HG03457 (cell line): Measurements from ENCODE around the gene ENTPD2.
"Not testable (repeated sequence)": the region's sequence is repeated elsewhere in the genome, so short reads cannot be mapped to it uniquely, and the experiment has no call there.

Source experiments
- ATAC-seq: cut with Tn5 transposase; IDR thresholded peaks from one replicate; pipeline ENCODE4 v1.9.1; 2021; ENCODE audit warnings: moderate number of reproducible peaks; ENCODE audit not compliant: unreplicated experiment

The ENTPD2 gene

DNA sequence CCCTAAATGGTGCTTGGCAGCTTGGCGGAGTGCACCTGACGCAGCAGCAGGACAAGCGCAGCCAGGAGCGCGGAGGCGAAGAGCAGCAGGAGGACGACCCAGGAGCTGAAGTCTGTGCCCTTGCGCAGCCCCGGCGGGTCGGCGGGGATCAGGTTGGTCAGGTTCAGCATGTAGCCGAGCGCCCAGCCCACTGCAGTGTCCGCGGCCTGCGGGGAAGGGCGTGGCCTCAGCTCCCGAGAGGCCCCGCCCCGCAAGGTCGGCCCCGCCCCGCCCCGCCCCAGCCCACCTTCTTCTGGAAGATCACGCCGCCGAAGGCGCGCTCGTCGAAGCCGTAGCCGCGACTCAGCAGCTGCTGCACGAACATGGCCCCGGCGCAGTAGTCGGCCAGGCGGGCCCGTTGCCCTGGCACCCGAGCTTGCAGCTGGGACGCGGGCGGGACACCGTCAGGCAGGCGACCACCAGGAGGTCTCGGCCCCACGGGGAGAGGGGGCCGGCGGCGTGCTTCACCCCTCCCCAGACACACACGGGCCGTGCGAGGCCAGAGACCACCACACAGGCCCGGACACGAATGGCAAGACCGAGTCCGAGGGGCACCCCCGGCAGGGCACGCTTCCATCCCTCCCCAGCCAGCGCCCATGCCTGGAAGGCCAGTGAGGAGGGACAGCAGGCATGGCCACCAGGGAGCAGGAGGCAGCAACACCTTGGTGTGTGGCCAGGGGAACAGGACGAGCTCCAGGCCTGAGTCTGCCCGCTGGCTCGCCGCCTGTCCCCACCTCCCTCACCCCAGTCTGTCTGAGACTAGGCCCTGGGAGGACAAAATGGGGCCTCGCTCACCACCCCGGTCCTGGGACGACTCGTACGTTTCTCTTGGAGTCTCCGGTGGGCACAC, 5.0 kb downstream of the ENTPD2 start:
- no peak for ATAC-seq

DNA sequence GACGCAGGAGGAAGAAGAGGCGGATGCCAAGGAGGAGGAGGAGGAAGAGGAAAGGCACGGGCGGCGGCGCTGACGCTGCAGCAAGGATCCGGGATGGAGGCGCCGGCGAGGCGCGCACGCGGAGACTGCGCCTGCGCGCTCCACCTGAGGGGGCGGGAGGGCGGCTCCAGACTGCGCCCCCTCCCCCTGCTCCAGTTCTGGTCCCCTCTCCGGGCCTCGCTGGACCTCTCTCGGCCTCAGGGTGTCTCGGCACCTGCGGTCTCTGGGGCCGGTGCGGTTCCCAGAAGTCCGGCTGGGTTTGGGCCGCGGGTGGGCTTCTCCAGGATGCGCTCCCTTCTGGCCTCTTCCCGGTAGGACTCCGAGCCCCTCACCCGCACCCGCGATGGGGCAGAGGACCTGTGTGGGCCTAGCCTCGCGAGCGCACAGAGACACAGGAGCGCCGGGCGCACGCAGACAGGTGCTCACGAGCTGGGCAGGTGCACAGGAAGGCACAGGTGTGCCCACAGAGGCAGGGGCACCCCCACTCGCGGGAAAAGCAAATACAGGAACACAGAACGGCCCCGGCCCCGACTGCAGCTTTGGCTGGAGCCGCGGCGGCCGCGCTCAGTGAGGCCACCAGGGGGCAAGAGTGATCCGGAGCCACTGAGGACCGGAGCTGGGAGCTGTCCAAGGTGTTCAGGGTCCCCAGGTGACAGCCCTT, 7.6 kb downstream of the ENTPD2 start, which contains the start of gene NPDC1:
TSS of gene NPDC1 (minus strand) at position 90 of the 700 bp plus-strand sequence. CDS start 188 bp downstream, outside the sequence.
- no peak for ATAC-seq

DNA sequence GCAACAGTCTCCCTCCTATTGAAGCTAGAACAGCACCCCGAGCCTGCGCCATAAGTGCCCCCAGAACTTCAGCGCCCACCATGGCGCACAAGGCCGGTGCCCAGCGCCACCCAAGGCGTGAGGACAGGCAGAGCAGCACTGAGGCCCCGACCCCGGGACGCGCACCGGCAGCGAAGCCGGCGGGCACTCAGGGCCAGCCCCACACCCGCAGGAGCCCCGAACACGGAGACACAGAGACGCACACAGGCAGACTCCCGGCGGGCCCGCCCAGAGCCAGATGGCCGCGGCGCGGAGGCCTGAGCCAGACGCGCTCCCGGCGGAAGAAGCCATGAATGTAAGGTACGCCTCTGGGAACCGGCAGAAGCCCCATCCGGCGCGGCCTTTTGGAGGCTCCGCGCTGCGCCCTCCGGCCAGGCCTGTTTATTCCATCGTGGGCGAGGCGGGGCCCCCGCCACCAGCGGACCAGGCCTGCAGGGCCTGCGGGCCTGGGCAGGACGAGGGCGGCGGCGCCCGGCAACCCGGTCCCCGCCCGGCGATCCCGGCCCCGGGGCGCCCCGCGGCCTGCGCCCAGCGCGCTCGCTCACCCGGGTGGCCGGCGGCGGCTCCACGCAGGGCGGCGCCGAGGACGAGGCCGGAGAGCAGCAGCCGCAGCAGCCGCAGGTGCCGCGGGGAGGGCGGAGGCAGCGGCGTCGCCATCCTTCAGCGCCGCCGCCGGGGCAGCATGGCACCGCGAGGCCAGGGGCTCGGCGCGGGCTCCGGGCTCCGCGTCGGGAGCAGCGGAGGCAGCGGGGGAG, 8.4 kb downstream of the ENTPD2 start:
- ATAC-seq, result no peak

DNA sequence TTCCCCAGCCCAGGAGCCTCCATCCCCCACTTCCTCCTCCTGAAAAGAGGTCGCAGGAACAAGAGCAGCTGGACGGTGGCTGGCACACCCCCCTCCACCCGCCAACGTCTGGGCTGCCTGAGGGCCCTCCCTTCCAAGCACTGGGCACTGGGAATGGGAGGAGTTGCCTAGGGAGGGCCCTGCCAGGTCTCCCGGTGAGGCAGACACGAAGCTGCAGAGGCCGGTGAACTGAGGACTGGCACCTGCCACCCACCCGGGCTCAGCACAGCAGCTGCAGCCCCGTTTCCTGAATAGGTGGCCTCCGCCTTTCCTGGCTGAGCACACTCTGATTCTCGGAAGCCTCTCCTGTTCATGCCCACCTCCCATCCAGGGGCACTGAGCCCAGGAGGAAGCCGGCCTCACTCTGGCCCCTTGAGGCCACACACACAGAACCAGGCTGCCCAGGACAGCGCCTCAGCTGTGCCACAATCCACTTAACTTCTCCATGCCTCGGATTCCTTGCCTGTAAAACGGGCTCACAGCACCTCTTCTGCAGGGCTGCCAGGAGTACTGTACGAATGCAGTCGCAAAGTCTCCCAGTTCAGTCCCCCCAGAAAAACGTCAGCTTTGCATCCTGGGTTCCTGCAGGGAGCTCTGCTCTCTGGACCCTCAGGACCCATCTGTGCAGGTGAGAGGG, 9.2 kb downstream of the ENTPD2 start:
- ATAC-seq, result no peak

DNA sequence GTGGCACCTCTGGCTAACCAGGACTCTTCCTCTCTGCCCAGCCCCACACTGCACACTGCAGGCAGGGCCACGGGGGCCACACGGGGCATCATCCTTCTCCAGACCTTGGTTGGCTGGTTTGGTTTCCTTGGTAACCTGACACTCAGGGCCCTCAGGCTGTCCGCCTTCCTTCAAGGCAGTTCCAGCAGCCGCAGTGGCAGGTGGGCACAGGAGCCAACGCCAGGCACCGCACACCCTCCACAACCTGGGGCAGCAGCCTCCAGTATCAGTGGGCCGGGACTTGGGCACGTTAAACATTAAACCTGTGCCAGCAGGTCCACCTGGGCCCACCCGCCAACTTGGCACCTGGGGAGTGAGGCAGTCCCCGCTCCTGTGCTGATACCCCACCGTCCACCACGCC, 9.8 kb downstream of the ENTPD2 start:
- ATAC-seq, result no peak

DNA sequence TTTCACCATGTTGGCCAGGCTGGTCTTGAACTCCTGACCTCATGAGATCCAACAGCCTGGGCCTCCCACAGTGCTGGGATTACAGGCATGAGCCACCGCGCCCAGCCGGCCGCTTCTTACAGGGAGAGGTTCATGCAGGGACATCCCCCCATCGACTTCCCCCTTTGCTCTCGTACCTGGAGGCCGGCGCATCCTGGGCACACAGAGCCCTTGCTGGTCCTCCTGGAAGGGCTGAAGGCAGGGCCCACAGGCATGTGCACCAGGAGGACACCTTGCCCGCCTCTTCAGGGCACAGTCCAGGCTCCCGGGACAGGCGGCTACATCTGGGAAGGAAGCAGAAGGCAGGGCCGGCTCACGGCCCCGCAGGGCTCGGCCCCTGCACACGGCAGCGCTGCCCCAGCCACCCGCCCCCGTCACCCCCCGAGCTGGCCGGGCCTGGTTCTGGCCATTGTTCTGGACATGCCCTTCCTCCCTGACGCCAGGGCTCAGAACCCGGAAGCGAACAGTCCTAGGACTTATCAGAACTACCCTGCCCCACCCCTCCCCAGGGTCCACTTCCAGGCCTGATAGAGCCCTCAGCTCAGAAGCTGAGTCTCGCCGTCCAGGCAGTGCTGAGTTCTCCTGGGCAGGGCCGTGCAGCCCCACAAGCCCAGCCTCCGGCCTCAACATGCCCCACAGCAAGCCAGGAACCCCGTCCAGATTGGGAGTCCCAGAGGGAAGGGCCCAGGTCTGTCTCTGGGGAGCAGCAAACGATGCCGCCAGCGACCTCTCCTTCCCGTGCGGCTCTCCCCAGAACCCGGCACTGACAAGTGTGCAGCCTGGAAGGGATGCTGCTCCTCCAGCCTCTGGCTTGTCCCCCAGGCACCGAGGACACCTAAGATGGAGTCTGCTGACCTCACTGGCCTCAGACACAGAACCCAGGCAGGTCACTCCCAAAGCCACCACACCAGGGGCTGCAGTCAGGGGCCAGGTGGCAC, 10.8 kb downstream of the ENTPD2 start:
- no peak for ATAC-seq

DNA sequence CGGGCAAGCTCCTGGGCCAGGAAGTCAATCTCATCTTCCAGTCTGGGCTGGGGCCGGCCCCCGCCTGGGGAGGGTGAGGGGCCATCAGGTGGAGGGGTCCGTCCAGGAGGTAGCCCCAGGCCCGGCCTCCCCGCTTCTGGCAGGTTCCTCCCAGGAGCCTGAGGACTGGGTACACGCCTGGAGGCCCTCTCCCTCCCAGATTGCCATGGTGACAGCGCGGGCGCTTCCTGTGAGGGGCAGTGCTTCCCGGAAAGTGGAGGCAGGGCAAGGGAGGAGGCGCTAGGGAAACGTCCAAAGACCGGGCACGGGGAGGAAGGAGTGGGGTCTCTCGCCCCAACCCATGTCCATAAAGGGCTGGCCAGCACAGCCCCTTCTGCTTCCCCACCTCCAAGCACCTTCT, 12.7 kb downstream of the ENTPD2 start:
- no peak for ATAC-seq

DNA sequence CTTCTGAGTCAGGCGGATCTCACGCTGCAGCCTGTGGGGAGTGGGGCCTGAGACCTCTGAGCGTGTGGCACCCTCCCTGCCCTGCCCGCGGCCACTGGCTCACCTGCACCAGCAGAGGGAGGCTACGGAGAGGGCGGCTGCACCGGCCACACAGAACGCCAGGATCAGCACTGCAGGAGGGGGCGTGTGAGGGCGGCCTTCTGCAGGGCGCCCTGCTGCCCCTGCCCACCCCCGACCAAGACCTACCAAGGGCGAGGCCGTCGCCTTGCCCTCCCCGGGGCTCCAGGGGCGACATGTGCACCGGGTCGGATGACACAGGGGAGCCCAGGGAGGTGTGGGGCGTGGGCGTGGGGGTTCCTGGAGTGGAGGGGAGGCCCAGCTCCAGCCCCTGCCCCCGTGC, 13.3 kb downstream of the ENTPD2 start:
- ATAC-seq, result no peak

DNA sequence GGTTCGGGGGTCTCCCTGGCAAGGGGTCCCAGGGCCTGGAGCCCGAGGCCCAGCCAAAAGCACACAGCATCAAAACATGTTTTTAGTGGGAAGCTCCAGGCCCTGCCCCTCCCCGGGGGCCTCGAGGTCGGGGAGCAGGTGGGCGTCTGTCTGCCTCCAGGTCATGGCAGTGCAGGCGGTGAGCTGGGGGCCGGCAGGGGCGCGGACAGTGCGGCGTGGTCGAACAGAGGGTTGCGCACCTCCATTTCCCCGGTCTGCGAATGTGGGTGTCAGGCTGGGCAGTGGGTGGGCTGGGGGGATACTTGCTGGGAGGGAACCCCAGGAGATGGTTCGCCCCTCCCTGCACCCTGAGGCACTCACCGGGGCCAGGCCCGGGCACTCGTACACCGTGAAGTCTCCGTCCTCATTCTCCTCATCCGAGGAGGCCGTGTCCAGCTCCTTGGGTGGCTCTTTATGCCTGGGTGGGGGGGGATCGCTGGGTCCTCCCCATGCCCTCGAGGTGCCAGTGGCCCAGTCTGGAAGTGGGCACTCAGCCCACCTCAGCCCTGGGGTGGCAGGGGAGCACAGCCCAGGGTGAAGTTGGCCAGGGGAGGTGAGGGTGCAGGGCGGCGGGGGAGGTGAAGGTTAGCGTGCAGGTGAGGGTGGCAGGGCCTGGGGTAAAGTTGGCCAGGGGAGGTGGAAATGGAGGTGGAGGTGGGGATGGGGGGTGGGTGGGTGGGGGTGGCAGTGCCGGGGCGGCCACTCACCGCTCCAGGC, 14.1 kb downstream of the ENTPD2 start:
- ATAC-seq, result no peak

DNA sequence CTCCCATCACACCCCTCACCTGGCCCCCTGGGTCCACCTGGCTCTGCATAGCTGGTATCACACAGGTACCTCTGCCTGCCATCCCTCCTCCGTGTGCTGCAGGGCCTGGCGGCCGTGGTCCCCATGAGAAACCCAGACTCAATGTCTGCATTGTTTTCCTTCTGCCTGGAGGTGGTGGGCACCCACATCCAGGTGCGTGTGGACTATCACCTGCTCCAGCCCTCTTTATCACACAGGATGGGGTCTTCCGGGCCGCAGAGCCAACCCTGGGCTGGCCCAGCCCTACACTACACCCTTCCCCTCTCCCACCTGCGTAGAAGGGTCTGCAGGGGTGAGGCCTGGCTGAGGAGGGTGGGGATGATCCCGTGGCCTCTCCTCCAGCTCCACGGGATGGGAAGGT, 14.9 kb downstream of the ENTPD2 start:
- ATAC-seq, result no peak

DNA sequence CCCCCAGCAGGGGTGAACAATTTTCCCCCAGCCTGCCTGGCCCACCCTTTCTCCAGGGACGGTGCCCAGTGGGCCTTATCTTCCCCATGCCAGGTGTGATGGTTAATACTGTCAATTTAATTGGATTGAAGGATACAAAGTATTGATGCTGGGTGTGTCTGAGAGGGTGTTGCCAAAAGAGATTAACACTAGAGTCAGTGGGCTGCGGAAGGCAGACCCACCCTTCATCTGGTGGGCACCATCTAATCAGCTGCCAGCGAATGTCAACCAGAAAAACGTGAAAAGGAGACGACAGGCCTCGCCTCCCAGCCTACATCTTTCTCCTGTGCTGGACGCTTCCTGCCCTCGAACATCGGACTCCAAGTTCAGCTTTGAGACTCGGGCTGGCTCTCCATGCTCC, 16.4 kb downstream of the ENTPD2 start:
- ATAC-seq, result no peak

DNA sequence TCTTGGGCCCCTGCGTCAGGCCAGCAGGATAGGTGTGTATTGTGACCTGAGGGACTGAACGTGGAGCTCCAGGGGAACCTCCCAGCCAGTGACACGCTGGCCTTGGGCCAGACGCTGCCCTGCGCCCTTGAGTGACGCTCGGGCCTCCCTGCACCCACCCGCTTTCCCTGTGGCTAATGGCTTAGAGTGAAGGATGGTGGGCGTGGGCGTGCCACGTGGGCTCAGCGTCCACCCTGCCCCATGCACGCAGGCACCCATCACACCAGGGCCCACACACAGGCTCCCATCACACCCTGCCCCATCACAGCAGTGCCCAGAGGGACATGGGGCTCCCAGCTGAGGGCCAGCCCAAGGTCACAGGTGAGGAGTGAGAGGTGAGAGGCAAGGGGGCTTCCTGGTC, 16.8 kb downstream of the ENTPD2 start:
- no peak for ATAC-seq

DNA sequence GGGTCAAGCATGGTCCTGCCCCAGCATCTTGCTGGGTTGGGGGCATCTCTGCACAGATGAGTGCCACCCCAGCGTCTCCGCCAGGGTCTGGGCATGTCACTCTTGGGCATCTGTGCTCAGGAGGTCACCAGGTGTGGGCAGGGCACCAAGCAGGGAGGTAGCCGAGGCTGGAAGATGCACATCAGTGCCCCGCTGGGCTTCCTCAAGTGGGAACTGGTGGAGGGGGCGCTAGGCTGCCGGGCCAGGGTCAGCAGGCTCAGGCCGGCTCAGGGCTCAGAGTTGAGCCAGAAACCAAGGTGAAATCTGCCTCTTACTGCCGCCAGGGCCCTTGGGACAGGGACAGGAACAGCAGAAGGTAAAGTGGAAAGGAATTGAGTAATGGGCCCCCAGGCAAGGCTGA, 17.9 kb downstream of the ENTPD2 start:
- ATAC-seq, result no peak

DNA sequence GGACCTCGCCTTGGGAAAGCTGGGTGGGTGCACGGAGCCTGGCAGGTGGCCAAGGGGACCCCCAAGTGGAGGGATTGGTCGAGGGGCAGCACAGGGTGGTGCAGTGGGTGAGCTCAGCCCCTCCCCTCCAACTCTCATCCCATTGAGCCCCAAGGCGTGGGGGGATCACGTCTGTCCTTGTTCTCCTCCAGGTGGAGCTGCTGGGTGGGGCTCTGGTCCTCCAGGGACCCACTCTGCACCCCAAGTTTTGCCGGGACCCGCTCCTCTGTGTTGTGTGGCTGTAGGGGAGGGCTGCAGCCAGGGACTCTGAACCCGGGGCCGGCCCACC, 18.4 kb downstream of the ENTPD2 start:
- ATAC-seq, result no peak

DNA sequence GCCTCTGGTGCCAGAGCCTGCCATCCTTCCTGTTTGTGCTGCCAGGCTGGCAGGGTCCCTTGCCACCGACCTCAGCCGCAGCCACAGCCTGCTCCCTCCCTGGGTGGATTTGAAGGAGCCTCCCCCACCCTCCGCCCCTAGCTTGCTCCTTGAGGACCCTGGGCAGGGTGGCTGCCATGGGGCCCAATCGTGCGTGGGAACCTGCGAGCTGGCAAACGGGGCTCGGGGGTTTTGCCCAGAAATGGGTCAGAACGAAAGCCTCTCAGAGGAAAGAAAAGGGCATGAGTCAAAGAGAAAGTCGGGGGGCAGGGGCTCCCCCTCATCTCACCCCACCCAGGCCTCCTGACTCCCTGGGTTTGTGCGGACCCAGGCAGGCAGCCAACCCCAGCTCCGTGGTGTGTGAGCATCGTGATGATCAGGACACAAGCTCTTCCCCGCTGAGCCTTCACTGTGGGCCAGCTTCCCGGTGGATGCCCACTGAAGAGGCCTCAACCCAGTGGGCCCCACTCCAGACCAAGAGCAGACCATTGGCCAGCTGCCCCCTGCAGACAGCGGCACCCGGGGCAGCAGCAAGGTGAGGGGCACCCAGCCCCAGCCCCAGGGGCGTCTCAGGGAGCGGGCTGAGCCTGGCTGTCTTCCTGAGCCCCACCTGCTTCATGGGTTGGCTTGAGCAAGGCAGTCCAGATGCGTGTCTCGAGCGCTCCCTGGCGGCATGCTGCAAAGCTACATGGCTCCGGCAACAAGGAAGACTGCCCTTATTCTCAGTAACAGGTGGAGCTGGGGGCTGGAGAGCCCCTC, 19.0 kb downstream of the ENTPD2 start:
- ATAC-seq, result no peak

DNA sequence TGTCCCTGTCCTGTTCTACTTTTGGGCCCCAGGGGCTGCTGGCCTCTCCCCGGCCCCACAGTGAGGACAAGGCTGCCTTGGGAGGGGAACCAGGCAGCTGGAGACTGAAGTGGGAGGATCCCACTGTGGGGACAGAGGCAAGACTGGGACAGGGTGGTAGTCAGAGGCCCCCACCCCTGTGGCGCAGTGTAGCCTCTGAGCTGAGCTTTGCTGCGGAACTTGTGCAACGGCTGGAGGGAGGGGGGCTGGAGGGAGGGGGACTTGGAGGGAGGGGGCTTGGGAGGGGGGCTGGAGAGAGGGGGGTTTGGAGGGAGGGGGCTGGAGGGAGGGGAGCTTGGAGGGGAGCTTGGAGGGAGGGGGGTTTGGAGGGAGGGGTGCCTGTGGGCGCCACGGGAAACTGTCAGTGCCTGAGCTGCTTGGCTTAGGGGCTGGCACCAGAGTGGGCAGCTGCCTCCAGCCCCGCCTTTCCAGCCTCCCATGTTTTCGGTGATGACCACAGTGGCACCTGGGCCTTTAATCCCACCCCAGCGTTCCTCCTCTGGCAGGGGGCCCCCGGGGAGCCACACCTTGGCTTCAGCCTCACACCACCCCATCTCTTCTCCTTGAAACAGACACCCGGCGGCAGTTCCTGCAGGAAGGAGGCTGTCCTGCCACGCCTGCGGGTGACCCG, 19.7 kb downstream of the ENTPD2 start:
- no peak for ATAC-seq

DNA sequence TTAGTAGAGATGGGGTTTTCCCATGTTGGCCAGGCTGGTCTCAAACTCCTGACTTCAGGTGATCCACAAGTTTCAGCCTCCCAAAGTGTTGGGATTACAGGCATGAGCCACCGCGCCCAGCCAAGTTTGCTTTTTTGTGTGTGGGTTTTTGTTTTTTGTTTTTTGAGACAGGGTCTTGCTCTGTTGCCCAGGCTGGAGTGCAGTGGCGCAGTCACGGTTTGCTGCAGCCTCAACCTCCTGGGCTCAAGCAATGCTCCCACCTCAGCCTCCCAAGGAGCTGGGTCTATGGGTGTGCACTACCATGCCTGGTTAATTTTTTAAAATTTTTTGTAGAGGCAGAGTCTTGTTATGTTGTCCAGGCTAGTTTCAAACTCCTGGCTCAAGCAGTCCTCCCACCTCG, 20.4 kb downstream of the ENTPD2 start:
- not testable (repeated sequence) for ATAC-seq

DNA sequence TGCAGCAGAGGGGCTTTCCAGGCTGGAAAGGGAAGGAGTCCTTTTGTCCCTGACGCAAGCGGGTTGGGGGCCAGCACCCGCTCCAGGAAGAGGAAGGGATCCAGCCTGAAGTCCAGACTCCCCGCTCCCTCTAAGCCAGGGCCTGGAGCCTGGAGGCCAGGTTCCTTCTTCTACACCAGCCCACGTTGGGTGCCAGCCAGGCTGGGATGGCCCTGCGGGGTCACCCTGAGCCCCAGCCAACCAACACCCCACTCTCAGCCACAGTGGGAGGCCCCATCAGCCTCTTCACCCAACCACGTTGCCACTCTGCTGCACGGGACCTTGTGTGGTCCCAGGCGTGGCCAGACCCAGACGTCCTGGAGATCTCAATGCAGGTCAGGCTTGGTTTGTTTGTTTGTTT, 21.0 kb downstream of the ENTPD2 start:
- ATAC-seq, result no peak
